ENCODE results near the gene FGF1.

DNA sequence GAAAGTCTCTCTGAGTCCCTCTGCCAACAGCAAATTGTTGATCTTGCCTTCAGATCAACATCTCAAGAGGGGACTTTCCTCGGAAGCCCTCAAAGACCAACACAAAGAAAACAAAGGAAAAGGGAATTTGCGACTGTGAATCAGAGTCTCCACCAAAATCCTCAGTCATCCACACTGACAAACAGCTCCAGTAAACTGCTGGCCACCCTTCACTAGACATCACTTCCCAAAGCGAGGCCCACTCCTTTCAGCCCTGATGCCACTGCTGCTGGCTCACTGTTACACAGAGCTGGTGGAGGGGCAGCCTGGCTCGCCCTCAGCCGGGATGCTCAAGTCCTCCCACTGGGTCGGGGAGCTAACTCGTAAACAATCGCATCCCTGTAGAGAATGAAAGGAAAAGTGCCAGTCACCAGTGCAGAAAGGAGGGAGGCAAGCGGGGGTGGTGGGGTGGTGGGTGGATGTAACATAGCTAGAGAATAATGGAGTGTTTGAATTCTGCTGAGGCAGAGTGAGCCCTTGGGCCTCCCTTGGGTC, 1.3 kb downstream of the FGF1 start:
- TF ChIP-seq, protein P1, sequence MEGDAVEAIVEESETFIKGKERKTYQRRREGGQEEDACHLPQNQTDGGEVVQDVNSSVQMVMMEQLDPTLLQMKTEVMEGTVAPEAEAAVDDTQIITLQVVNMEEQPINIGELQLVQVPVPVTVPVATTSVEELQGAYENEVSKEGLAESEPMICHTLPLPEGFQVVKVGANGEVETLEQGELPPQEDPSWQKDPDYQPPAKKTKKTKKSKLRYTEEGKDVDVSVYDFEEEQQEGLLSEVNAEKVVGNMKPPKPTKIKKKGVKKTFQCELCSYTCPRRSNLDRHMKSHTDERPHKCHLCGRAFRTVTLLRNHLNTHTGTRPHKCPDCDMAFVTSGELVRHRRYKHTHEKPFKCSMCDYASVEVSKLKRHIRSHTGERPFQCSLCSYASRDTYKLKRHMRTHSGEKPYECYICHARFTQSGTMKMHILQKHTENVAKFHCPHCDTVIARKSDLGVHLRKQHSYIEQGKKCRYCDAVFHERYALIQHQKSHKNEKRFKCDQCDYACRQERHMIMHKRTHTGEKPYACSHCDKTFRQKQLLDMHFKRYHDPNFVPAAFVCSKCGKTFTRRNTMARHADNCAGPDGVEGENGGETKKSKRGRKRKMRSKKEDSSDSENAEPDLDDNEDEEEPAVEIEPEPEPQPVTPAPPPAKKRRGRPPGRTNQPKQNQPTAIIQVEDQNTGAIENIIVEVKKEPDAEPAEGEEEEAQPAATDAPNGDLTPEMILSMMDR (IDR thresholded peaks at IDR 0.05) = no peak
- no peak for TF ChIP-seq POLR2A (IDR thresholded peaks at IDR 0.05)
